ENCODE measurements around the gene DENND6A. TPM values are rescaled to one million over a fixed set of nuclear protein-coding genes. Genes with fewer than 3 reads are reported as not detected.

Gene DENND6A
- total RNA-seq, 1 donor from 2014 or later = 21.5 TPM

- Mint-ChIP-seq H3K9me3 (no peaks in the 10 kb centered on the region), H3K36me3 (ENCODE audit: low read depth) (peaks cover 21% of the 10 kb centered on the region), H3K4me1 (peaks cover 51% of the 10 kb centered on the region), H3K27ac (no peak overlapping the region), H3K27me3 (no peaks in the 10 kb centered on the region), H3K4me3 (no peak overlapping the region)
- TF ChIP-seq CTCF (IDR thresholded peaks at IDR 0.05) = no peak
- CTCF ChIA-PET = no interaction called here
- POLR2A ChIA-PET = interaction anchor here (1.2 kb wide), 1 partner anchor 14 kb away, joined by 5 read pairs; no protein-coding TSS in a partner anchor
- ATAC-seq (ENCODE audit: low read depth) = no peak
- no peak for DNase-seq
- intact Hi-C loops (cut with micrococcal nuclease) = no loop called here
Observed at GRCh38 chr3:57688291-57688690, 4.6 kb downstream of the DENND6A start.

- no peak overlapping the region for H3K4me3 Mint-ChIP-seq
- H3K4me1 Mint-ChIP-seq = peaks cover 22% of the 10 kb centered on the region
- DNase-seq (no peak), ATAC-seq (ENCODE audit: low read depth) (no peak)
- no peak for TF ChIP-seq CTCF (IDR thresholded peaks at IDR 0.05)
- no peak overlapping the region for H3K27ac Mint-ChIP-seq
- intact Hi-C loops (cut with micrococcal nuclease) = no loop called here
- no peaks in the 10 kb centered on the region for H3K9me3 Mint-ChIP-seq
- ChIA-PET CTCF (no interaction called here), POLR2A (no interaction called here)
- H3K27me3 Mint-ChIP-seq = no peaks in the 10 kb centered on the region
- peaks cover 46% of the 10 kb centered on the region for H3K36me3 Mint-ChIP-seq (ENCODE audit: low read depth)
Observed at GRCh38 chr3:57683286-57683685, 9.6 kb downstream of the DENND6A start.

GRCh38 chr3:57682284-57682683 lies 10.6 kb downstream of the DENND6A start:
- H3K4me3 Mint-ChIP-seq = no peak overlapping the region
- DNase-seq (no peak), ATAC-seq (ENCODE audit: low read depth) (no peak)
- no peaks in the 10 kb centered on the region for H3K9me3 Mint-ChIP-seq
- peaks cover 45% of the 10 kb centered on the region for H3K36me3 Mint-ChIP-seq (ENCODE audit: low read depth)
- ChIA-PET CTCF (no interaction called here), POLR2A (interaction anchor here (0.6 to 1.0 kb wide), 3 partner anchors 11 to 948 kb away, joined by 3 to 10 read pairs (median 9); no protein-coding TSS in a partner anchor)
- no peak for TF ChIP-seq CTCF (IDR thresholded peaks at IDR 0.05)
- H3K4me1 Mint-ChIP-seq = peaks cover 21% of the 10 kb centered on the region
- no peak overlapping the region for H3K27ac Mint-ChIP-seq
- intact Hi-C loops (cut with micrococcal nuclease) = no loop called here
- H3K27me3 Mint-ChIP-seq = no peaks in the 10 kb centered on the region

- no peak overlapping the region for H3K4me3 Mint-ChIP-seq
- CTCF ChIA-PET = no interaction called here
Observed at GRCh38 chr3:57681691-57682090, 11.2 kb downstream of the DENND6A start.

GRCh38 chr3:57680046-57680445 lies 12.8 kb downstream of the DENND6A start:
- Mint-ChIP-seq H3K9me3 (no peaks in the 10 kb centered on the region), H3K27me3 (no peaks in the 10 kb centered on the region), H3K4me1 (peaks cover 16% of the 10 kb centered on the region), H3K4me3 (no peak overlapping the region), H3K36me3 (ENCODE audit: low read depth) (peaks cover 43% of the 10 kb centered on the region), H3K27ac (no peak overlapping the region)
- ChIA-PET CTCF (interaction anchor here (1.0 to 1.3 kb wide), 2 partner anchors 8 to 10 kb away, joined by 3 read pairs; no protein-coding TSS in a partner anchor), POLR2A (no interaction called here)
- no peak for TF ChIP-seq CTCF (IDR thresholded peaks at IDR 0.05)
- intact Hi-C loops (cut with micrococcal nuclease) = no loop called here
- DNase-seq (no peak), ATAC-seq (ENCODE audit: low read depth) (no peak)

More at GRCh38 chr3:57681691-57682090, 11.2 kb downstream of the DENND6A start:
- POLR2A ChIA-PET = interaction anchor here (0.6 to 1.0 kb wide), 3 partner anchors 10 to 948 kb away, joined by 3 to 10 read pairs (median 9); no protein-coding TSS in a partner anchor
- Mint-ChIP-seq H3K27me3 (no peaks in the 10 kb centered on the region), H3K9me3 (no peaks in the 10 kb centered on the region), H3K36me3 (ENCODE audit: low read depth) (peaks cover 42% of the 10 kb centered on the region), H3K27ac (no peak overlapping the region), H3K4me1 (peaks cover 17% of the 10 kb centered on the region)
- DNase-seq = no peak
- intact Hi-C loops (cut with micrococcal nuclease) = no loop called here
- TF ChIP-seq CTCF (IDR thresholded peaks at IDR 0.05) = no peak
- no peak for ATAC-seq (ENCODE audit: low read depth)
